ENCODE measurements around the gene EHHADH.

DNA sequence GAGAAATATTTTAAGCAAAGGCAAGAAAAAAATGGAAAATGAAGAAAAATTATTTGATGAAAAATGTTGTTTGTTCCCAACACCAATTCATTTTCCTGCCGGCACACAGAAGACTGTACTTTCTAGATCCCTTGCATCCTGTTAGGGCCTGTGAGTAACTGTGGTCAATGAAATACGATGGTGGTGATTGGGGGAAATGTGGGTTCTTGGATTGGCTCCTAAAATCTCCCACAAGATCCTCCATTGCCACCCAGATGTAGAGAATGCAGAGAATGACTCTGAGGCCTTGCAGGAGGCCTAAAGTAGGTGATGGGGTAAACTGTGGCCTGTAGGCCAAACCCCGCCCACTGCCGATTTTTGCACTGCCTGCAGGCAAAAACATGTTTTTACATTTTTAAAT is 54.6 kb downstream of the EHHADH start:
- TF ChIP-seq, protein P1, sequence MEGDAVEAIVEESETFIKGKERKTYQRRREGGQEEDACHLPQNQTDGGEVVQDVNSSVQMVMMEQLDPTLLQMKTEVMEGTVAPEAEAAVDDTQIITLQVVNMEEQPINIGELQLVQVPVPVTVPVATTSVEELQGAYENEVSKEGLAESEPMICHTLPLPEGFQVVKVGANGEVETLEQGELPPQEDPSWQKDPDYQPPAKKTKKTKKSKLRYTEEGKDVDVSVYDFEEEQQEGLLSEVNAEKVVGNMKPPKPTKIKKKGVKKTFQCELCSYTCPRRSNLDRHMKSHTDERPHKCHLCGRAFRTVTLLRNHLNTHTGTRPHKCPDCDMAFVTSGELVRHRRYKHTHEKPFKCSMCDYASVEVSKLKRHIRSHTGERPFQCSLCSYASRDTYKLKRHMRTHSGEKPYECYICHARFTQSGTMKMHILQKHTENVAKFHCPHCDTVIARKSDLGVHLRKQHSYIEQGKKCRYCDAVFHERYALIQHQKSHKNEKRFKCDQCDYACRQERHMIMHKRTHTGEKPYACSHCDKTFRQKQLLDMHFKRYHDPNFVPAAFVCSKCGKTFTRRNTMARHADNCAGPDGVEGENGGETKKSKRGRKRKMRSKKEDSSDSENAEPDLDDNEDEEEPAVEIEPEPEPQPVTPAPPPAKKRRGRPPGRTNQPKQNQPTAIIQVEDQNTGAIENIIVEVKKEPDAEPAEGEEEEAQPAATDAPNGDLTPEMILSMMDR (conservative IDR thresholded peaks at IDR 0.05; ENCODE audit: low read length) = no peak
- TF ChIP-seq EZH2phosphoT487 (IDR thresholded peaks at IDR 0.05; ENCODE audit: borderline replicate concordance, low read depth, low read length) = no peak
